ENCODE results near the gene PTX4.

DNA sequence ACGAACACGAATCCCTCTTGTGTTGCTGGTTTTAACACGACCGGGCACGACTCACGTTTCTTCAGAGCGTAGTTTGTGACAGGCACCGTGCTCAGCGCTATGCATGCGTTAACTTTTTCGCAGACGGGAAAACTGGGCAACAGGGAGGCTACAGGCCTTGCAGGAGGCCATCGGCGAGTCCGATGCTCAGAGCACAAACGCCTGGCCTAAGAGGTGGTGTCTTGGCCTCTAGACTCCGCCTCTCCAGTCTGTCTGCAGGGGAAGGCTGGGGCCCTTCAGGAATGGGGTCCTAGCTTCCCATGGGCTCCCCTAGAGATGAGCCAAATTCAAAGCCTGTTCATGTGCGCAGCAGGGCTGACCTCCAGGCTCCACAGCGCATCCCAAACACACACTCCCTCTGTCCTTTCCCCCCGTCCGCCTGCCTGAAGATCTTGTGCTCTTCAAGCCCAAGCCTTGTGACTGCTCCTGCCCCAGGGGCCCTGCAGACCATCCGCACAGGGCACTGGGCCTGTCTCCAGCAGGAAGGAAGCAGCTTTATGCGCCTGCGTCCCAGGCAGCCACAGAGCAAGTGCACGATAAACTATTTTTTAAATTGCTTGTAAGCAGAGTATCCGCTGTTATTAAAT is 17.1 kb downstream of the PTX4 start:
- TF ChIP-seq, protein P1, sequence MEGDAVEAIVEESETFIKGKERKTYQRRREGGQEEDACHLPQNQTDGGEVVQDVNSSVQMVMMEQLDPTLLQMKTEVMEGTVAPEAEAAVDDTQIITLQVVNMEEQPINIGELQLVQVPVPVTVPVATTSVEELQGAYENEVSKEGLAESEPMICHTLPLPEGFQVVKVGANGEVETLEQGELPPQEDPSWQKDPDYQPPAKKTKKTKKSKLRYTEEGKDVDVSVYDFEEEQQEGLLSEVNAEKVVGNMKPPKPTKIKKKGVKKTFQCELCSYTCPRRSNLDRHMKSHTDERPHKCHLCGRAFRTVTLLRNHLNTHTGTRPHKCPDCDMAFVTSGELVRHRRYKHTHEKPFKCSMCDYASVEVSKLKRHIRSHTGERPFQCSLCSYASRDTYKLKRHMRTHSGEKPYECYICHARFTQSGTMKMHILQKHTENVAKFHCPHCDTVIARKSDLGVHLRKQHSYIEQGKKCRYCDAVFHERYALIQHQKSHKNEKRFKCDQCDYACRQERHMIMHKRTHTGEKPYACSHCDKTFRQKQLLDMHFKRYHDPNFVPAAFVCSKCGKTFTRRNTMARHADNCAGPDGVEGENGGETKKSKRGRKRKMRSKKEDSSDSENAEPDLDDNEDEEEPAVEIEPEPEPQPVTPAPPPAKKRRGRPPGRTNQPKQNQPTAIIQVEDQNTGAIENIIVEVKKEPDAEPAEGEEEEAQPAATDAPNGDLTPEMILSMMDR (conservative IDR thresholded peaks at IDR 0.05; ENCODE audit: low read length), result no peak
- no peak for TF ChIP-seq EZH2phosphoT487 (IDR thresholded peaks at IDR 0.05; ENCODE audit: borderline replicate concordance)
